T-helper 2 cell treated with Interferon-gamma antibody and Interleukin-4, amounts not matched to agents 100 ng/mL and 5 ng/mL, for 36 hours (primary cell): Measurements from ENCODE around the gene USP12. TPM values are rescaled to one million over a fixed set of nuclear protein-coding genes. Genes with fewer than 3 reads are reported as not detected.
"Not testable (repeated sequence)": the region's sequence is repeated elsewhere in the genome, so short reads cannot be mapped to it uniquely, and the experiment has no call there.

Experiments used
- intact Hi-C: fragments of 100-400 bp; cut with micrococcal nuclease; formaldehyde crosslinking; loops from one replicate; pipeline ENCODE4 v1.15.1; 2023
- total RNA-seq: library from RNA; stranded (reverse); gene quantifications from 2 replicates; pipeline ENCODE4 v1.2.3, GENCODE V29; 2022

The USP12 gene
- total RNA-seq, 1 donor from 2014 or later = 21.9 TPM

GRCh38 chr13:27124571-27124970 is 47.0 kb downstream of the USP12 start:
- intact Hi-C loops = no loop called here

GRCh38 chr13:27123445-27123844 is 48.2 kb downstream of the USP12 start:
- intact Hi-C loops = not testable (repeated sequence)

GRCh38 chr13:27122036-27122435 is 49.6 kb downstream of the USP12 start:
- intact Hi-C loops = no loop called here

- intact Hi-C loops = no loop called here
These were observed 50.8 kb downstream of the USP12 start for GRCh38 chr13:27120811-27121210.

GRCh38 chr13:27120011-27120410 is 51.6 kb downstream of the USP12 start:
- intact Hi-C loops = no loop called here

GRCh38 chr13:27118428-27119054 is 53.1 kb downstream of the USP12 start:
- intact Hi-C loops = no loop called here

GRCh38 chr13:27117952-27118351 is 53.7 kb downstream of the USP12 start:
- intact Hi-C loops = no loop called here

GRCh38 chr13:27117158-27117557 is 54.5 kb downstream of the USP12 start:
- intact Hi-C loops = no loop called here

GRCh38 chr13:27113436-27113835 is 58.2 kb downstream of the USP12 start:
- intact Hi-C loops = no loop called here

GRCh38 chr13:27112006-27112405 is 59.6 kb downstream of the USP12 start:
- intact Hi-C loops = no loop called here

- intact Hi-C loops = no loop called here
These were observed 61.4 kb downstream of the USP12 start for GRCh38 chr13:27110056-27110746.

GRCh38 chr13:27106144-27106543 is 65.5 kb downstream of the USP12 start:
- intact Hi-C loops = no loop called here

- intact Hi-C loops = no loop called here
These were observed 67.0 kb downstream of the USP12 start for GRCh38 chr13:27104606-27105005.

GRCh38 chr13:27101847-27102246 is 69.8 kb downstream of the USP12 start:
- intact Hi-C loops = no loop called here

GRCh38 chr13:27101289-27101688 is 70.3 kb downstream of the USP12 start:
- intact Hi-C loops = no loop called here

- intact Hi-C loops = no loop called here
These were observed 73.9 kb downstream of the USP12 start for GRCh38 chr13:27097691-27098090.

- intact Hi-C loops = no loop called here
These were observed 80.2 kb downstream of the USP12 start for GRCh38 chr13:27091451-27091850.

- intact Hi-C loops = no loop called here
These were observed 83.0 kb downstream of the USP12 start for GRCh38 chr13:27088619-27089018.

- intact Hi-C loops = no loop called here
These were observed 84.9 kb downstream of the USP12 start for GRCh38 chr13:27086599-27087265.

GRCh38 chr13:27083183-27083582 is 88.4 kb downstream of the USP12 start:
- intact Hi-C loops = no loop called here

GRCh38 chr13:27081893-27082679 is 89.5 kb downstream of the USP12 start:
- intact Hi-C loops = no loop called here
